GM23338 (cell line): Measurements from ENCODE around the gene PSMB11. TPM values are rescaled to one million over a fixed set of nuclear protein-coding genes. Genes with fewer than 3 reads are reported as not detected.
A peak's percentile ranks its signal among the peaks of the same experiment; 100 is the strongest.

Source experiments
- ATAC-seq: fragments of 200-7000 bp; cut with Tn5 transposase; 3 replicates; pipeline ENCODE4 v1.9.1; 2020
- DNase-seq: peaks from one replicate; pipeline ENCODE4 v3.0.0-alpha.2; 2015; ENCODE audit warnings: low spot score
- H2AFZ ChIP-seq: fragments of 200-600 bp; sonication (generic); 2 replicates; pipeline ENCODE4 v1.8.0; 2016; ENCODE audit warnings: antibody characterized with exemption, mild to moderate bottlenecking, moderate library complexity
- H3F3A ChIP-seq: fragments of 200-600 bp; sonication (generic); replicated peaks from 2 replicates; pipeline ENCODE4 v1.8.0; 2017; ENCODE audit warnings: antibody characterized with exemption, mixed run types, low read depth
- H3K27ac ChIP-seq: fragments of 200-600 bp; sonication (generic); 2 replicates; pipeline ENCODE4 v1.6.1; 2016; ENCODE audit warnings: low read depth
- H3K27me3 ChIP-seq: fragments of 200-600 bp; sonication (generic); 2 replicates; pipeline ENCODE4 v1.8.0; 2016; ENCODE audit warnings: mild to moderate bottlenecking, mixed run types, moderate library complexity; ENCODE audit not compliant: insufficient read depth
- H3K36me3 ChIP-seq: fragments of 200-600 bp; sonication (generic); 2 replicates; pipeline ENCODE4 v1.8.0; 2016; ENCODE audit warnings: mild to moderate bottlenecking; ENCODE audit not compliant: insufficient read depth
- H3K4me1 ChIP-seq: fragments of 200-600 bp; sonication (generic); 2 replicates; pipeline ENCODE4 v1.8.0; 2016; ENCODE audit warnings: mild to moderate bottlenecking, moderate library complexity; ENCODE audit not compliant: insufficient read depth
- H3K4me2 ChIP-seq: fragments of 200-600 bp; sonication (generic); 2 replicates; pipeline ENCODE4 v1.7.1; 2017; ENCODE audit warnings: mixed run types
- H3K4me3 ChIP-seq: fragments of 200-600 bp; sonication (generic); 2 replicates; pipeline ENCODE4 v1.6.1; 2016; ENCODE audit warnings: mixed run types
- H3K79me2 ChIP-seq: fragments of 200-600 bp; sonication (generic); replicated peaks from 2 replicates; pipeline ENCODE4 v1.8.0; 2017; ENCODE audit warnings: mild to moderate bottlenecking; ENCODE audit not compliant: insufficient read depth
- H3K9me2 ChIP-seq: fragments of 200-600 bp; sonication (generic); 2 replicates; pipeline ENCODE4 v1.8.0; 2017; ENCODE audit not compliant: insufficient read depth
- H4K20me1 ChIP-seq: fragments of 200-600 bp; sonication (generic); replicated peaks from 2 replicates; pipeline ENCODE4 v1.8.0; 2017; ENCODE audit warnings: mild to moderate bottlenecking; ENCODE audit not compliant: insufficient read depth
- H3K27ac Mint-ChIP-seq: 2 replicates; pipeline ENCODE4 v1.8.0; 2020; ENCODE audit warnings: inconsistent platforms, mild to moderate bottlenecking, moderate library complexity, mixed read lengths
- H3K27me3 Mint-ChIP-seq: 3 replicates; pipeline ENCODE4 v1.8.0; 2022; ENCODE audit warnings: low read depth, mild to moderate bottlenecking, moderate library complexity, mixed read lengths, inconsistent platforms; ENCODE audit not compliant: insufficient read depth, poor library complexity
- H3K36me3 Mint-ChIP-seq: 3 replicates; pipeline ENCODE4 v1.8.0; 2021; ENCODE audit warnings: low read depth, mild to moderate bottlenecking, inconsistent platforms, moderate library complexity, mixed read lengths
- H3K4me1 Mint-ChIP-seq: 3 replicates; pipeline ENCODE4 v1.8.0; 2020; ENCODE audit warnings: mild to moderate bottlenecking, inconsistent platforms, mixed read lengths
- H3K4me3 Mint-ChIP-seq: 3 replicates; pipeline ENCODE4 v1.8.0; 2021; ENCODE audit warnings: moderate library complexity, mild to moderate bottlenecking, inconsistent platforms, mixed read lengths
- H3K9me3 Mint-ChIP-seq: 3 replicates; pipeline ENCODE4 v1.8.0; 2020; ENCODE audit warnings: moderate library complexity, mild to moderate bottlenecking, inconsistent platforms, mixed read lengths
- CREB1 ChIP-seq: fragments of 250-450 bp; sonication (Bioruptor Pico); IDR thresholded peaks from 2 replicates; pipeline ENCODE4 v1.5.0; 2020; ENCODE audit warnings: low read depth, mild to moderate bottlenecking, moderate library complexity
- EZH2phosphoT487 ChIP-seq: fragments of 200-600 bp; sonication (generic); IDR thresholded peaks from one replicate; pipeline ENCODE4 v1.8.1; 2018; ENCODE audit warnings: antibody characterized with exemption; ENCODE audit not compliant: unreplicated experiment
- JUNB ChIP-seq: IDR thresholded peaks from one replicate; pipeline ENCODE4 v1.6.1; 2016; ENCODE audit warnings: antibody characterized with exemption; ENCODE audit not compliant: unreplicated experiment
- NANOG ChIP-seq: IDR thresholded peaks from 2 replicates; pipeline ENCODE4 v1.6.1; 2016; ENCODE audit warnings: antibody characterized with exemption, borderline replicate concordance
- POLR2AphosphoS5 ChIP-seq: IDR thresholded peaks from 2 replicates; pipeline ENCODE4 v1.6.1; 2016; ENCODE audit warnings: antibody characterized with exemption, low read depth
- ZNF114 ChIP-seq: fragments of 250-450 bp; sonication (Bioruptor Pico); IDR thresholded peaks from 2 replicates; pipeline ENCODE4 v1.5.0; 2020; ENCODE audit warnings: mild to moderate bottlenecking, moderate library complexity
- ZNF331 ChIP-seq: fragments of 250-450 bp; sonication (Bioruptor Pico); IDR thresholded peaks from 2 replicates; pipeline ENCODE4 v1.5.0; 2020; ENCODE audit warnings: low read depth, mild to moderate bottlenecking, moderate library complexity
- polyA plus RNA-seq: library from polyadenylated mRNA; unstranded; fragments of >200 nt; fragmentation: Nextera tagmentation; extraction: Ambion mirVana; gene quantifications from 2 replicates; pipeline ENCODE4 v1.2.1, GENCODE V29; 2016
- total RNA-seq: library from RNA; depleted of rRNA; stranded (reverse); fragments of >200 nt; shearing (Covaris generic); gene quantifications from 2 replicates; pipeline ENCODE4 v1.2.3, GENCODE V29; 2014
- TF ChIP-seq, protein P1 (sequence below), 2 experiments: fragments of 200-600 bp in 1 of 2; sonication (generic) in 1 of 2; conservative IDR thresholded peaks; 2 replicates each; pipeline versions ENCODE4 v1.5.1 to v1.6.1; 2016 to 2017; ENCODE audit warnings: antibody characterized with exemption in 2 of 2, low read depth in 2 of 2, mild to moderate bottlenecking in 2 of 2, moderate library complexity in 1 of 2
- TF ChIP-seq, protein P2 (sequence below): fragments of 250-450 bp; sonication (Bioruptor Pico); IDR thresholded peaks from 2 replicates; pipeline ENCODE4 v1.5.0; 2020; ENCODE audit warnings: mild to moderate bottlenecking, moderate library complexity
- TF ChIP-seq, protein P3 (sequence below): IDR thresholded peaks from one replicate; pipeline ENCODE4 v1.6.1; 2018; ENCODE audit warnings: antibody characterized with exemption; ENCODE audit not compliant: unreplicated experiment
- TF ChIP-seq, protein P4 (sequence below): IDR thresholded peaks from 2 replicates; pipeline ENCODE4 v1.6.1; 2016; ENCODE audit warnings: antibody characterized with exemption

Gene PSMB11
- total and polyA plus RNA-seq, 2 experiments from 2014 or later, result 0.07 TPM; not detected in 1

DNA sequence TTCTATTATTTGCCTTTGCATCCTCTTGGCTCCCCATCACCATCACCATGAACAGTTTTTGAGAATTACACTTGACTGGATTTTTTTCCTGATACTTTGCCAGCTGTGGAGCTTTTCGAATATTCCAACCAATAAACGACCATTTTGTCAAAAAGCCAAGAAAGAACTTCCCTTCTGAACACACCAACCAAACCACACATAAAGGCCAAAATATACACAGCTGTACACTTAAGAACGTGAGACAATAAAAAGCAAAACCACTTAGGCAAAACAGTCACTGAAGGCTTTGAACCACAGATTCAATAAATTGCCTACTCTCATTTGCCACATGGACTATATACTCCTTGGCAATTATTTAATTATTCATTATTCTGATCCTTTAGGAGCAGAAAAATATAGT lies 33.2 kb upstream of the PSMB11 start:
- H3K27me3 Mint-ChIP-seq, result peaks cover 8% of the 10 kb centered on the region
- H3K27ac Mint-ChIP-seq, result no peak overlapping the region; the same call in 1 of the 2 replicates

More for the DNA sequence above, 33.2 kb upstream of the PSMB11 start:
- peaks cover 29% of the 10 kb centered on the region for H3K4me1 Mint-ChIP-seq
- H3K9me3 Mint-ChIP-seq, result no peaks in the 10 kb centered on the region; the same call in 2 of the 3 replicates
- Histone ChIP-seq H3K4me2 (no peak overlapping the region), H3K36me3 (no peaks in the 10 kb centered on the region), H3K27ac (no peak overlapping the region), H2AFZ (no peak overlapping the region), H4K20me1 (no peaks in the 10 kb centered on the region), H3K4me3 (no peak overlapping the region), H3K9me2 (no peaks in the 10 kb centered on the region), H3K79me2 (no peaks in the 10 kb centered on the region), H3K4me1 (peaks cover 11% of the 10 kb centered on the region; the same call in 1 of the 2 replicates), H3K27me3 (no peaks in the 10 kb centered on the region), H3F3A (0 out of 2 replicates have a peak, but pooled peaks cover 5% of the 10 kb centered on the region)
- ATAC-seq, result no peak
- peaks cover 5% of the 10 kb centered on the region; the same call in 2 of the 3 replicates for H3K36me3 Mint-ChIP-seq
- no peak for DNase-seq
- TF ChIP-seq NANOG (no peak), ZNF331 (CRISPR knock-in tag) (no peak), POLR2AphosphoS5 (no peak), EZH2phosphoT487 (no peak), CREB1 (CRISPR knock-in tag) (no peak), ZNF114 (CRISPR knock-in tag) (no peak), JUNB (no peak)
- TF ChIP-seq, protein P1, sequence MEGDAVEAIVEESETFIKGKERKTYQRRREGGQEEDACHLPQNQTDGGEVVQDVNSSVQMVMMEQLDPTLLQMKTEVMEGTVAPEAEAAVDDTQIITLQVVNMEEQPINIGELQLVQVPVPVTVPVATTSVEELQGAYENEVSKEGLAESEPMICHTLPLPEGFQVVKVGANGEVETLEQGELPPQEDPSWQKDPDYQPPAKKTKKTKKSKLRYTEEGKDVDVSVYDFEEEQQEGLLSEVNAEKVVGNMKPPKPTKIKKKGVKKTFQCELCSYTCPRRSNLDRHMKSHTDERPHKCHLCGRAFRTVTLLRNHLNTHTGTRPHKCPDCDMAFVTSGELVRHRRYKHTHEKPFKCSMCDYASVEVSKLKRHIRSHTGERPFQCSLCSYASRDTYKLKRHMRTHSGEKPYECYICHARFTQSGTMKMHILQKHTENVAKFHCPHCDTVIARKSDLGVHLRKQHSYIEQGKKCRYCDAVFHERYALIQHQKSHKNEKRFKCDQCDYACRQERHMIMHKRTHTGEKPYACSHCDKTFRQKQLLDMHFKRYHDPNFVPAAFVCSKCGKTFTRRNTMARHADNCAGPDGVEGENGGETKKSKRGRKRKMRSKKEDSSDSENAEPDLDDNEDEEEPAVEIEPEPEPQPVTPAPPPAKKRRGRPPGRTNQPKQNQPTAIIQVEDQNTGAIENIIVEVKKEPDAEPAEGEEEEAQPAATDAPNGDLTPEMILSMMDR (conservative IDR thresholded peaks at IDR 0.05; ENCODE audit: low read depth in 2 of 2), result no peak
- TF ChIP-seq, protein P2, sequence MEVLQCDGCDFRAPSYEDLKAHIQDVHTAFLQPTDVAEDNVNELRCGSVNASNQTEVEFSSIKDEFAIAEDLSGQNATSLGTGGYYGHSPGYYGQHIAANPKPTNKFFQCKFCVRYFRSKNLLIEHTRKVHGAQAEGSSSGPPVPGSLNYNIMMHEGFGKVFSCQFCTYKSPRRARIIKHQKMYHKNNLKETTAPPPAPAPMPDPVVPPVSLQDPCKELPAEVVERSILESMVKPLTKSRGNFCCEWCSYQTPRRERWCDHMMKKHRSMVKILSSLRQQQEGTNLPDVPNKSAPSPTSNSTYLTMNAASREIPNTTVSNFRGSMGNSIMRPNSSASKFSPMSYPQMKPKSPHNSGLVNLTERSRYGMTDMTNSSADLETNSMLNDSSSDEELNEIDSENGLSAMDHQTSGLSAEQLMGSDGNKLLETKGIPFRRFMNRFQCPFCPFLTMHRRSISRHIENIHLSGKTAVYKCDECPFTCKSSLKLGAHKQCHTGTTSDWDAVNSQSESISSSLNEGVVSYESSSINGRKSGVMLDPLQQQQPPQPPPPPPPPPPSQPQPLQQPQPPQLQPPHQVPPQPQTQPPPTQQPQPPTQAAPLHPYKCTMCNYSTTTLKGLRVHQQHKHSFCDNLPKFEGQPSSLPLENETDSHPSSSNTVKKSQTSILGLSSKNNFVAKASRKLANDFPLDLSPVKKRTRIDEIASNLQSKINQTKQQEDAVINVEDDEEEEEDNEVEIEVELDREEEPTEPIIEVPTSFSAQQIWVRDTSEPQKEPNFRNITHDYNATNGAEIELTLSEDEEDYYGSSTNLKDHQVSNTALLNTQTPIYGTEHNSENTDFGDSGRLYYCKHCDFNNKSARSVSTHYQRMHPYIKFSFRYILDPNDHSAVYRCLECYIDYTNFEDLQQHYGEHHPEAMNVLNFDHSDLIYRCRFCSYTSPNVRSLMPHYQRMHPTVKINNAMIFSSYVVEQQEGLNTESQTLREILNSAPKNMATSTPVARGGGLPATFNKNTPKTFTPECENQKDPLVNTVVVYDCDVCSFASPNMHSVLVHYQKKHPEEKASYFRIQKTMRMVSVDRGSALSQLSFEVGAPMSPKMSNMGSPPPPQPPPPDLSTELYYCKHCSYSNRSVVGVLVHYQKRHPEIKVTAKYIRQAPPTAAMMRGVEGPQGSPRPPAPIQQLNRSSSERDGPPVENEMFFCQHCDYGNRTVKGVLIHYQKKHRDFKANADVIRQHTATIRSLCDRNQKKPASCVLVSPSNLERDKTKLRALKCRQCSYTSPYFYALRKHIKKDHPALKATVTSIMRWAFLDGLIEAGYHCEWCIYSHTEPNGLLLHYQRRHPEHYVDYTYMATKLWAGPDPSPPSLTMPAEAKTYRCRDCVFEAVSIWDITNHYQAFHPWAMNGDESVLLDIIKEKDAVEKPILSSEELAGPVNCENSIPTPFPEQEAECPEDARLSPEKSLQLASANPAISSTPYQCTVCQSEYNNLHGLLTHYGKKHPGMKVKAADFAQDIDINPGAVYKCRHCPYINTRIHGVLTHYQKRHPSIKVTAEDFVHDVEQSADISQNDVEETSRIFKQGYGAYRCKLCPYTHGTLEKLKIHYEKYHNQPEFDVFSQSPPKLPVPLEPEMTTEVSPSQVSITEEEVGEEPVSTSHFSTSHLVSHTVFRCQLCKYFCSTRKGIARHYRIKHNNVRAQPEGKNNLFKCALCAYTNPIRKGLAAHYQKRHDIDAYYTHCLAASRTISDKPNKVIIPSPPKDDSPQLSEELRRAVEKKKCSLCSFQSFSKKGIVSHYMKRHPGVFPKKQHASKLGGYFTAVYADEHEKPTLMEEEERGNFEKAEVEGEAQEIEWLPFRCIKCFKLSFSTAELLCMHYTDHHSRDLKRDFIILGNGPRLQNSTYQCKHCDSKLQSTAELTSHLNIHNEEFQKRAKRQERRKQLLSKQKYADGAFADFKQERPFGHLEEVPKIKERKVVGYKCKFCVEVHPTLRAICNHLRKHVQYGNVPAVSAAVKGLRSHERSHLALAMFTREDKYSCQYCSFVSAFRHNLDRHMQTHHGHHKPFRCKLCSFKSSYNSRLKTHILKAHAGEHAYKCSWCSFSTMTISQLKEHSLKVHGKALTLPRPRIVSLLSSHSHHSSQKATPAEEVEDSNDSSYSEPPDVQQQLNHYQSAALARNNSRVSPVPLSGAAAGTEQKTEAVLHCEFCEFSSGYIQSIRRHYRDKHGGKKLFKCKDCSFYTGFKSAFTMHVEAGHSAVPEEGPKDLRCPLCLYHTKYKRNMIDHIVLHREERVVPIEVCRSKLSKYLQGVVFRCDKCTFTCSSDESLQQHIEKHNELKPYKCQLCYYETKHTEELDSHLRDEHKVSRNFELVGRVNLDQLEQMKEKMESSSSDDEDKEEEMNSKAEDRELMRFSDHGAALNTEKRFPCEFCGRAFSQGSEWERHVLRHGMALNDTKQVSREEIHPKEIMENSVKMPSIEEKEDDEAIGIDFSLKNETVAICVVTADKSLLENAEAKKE, result no peak
- TF ChIP-seq, protein P3, sequence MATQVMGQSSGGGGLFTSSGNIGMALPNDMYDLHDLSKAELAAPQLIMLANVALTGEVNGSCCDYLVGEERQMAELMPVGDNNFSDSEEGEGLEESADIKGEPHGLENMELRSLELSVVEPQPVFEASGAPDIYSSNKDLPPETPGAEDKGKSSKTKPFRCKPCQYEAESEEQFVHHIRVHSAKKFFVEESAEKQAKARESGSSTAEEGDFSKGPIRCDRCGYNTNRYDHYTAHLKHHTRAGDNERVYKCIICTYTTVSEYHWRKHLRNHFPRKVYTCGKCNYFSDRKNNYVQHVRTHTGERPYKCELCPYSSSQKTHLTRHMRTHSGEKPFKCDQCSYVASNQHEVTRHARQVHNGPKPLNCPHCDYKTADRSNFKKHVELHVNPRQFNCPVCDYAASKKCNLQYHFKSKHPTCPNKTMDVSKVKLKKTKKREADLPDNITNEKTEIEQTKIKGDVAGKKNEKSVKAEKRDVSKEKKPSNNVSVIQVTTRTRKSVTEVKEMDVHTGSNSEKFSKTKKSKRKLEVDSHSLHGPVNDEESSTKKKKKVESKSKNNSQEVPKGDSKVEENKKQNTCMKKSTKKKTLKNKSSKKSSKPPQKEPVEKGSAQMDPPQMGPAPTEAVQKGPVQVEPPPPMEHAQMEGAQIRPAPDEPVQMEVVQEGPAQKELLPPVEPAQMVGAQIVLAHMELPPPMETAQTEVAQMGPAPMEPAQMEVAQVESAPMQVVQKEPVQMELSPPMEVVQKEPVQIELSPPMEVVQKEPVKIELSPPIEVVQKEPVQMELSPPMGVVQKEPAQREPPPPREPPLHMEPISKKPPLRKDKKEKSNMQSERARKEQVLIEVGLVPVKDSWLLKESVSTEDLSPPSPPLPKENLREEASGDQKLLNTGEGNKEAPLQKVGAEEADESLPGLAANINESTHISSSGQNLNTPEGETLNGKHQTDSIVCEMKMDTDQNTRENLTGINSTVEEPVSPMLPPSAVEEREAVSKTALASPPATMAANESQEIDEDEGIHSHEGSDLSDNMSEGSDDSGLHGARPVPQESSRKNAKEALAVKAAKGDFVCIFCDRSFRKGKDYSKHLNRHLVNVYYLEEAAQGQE, result no peak
- TF ChIP-seq, protein P4, sequence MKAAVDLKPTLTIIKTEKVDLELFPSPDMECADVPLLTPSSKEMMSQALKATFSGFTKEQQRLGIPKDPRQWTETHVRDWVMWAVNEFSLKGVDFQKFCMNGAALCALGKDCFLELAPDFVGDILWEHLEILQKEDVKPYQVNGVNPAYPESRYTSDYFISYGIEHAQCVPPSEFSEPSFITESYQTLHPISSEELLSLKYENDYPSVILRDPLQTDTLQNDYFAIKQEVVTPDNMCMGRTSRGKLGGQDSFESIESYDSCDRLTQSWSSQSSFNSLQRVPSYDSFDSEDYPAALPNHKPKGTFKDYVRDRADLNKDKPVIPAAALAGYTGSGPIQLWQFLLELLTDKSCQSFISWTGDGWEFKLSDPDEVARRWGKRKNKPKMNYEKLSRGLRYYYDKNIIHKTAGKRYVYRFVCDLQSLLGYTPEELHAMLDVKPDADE, result no peak
- H3K4me3 Mint-ChIP-seq, result peak overlapping the region; percentile 5; the same call in 2 of the 3 replicates
